Dermis blood vessel endothelial cell (primary cell): ENCODE results near the gene GLRX2. TPM values are rescaled to one million over a fixed set of nuclear protein-coding genes. Genes with fewer than 3 reads are reported as not detected.
"Not testable (repeated sequence)": the region's sequence is repeated elsewhere in the genome, so short reads cannot be mapped to it uniquely, and the experiment has no call there.

ENCODE experiments used
- DNase-seq: peaks from one replicate; pipeline ENCODE4 v3.0.0; 2010
- total RNA-seq: library from RNA; depleted of rRNA; stranded (reverse); fragments of >200 nt; gene quantifications from 2 replicates; pipeline ENCODE4 v1.2.3, GENCODE V29; 2014

The GLRX2 gene
- 13.2 and 14.1 TPM in 2 replicates for total RNA-seq

GRCh38 chr1:193104907-193105820 lies at the start of gene GLRX2:
Gene GLRX2, minus strand, starts transcription at chr1:193105414. Its CDS starts 32 bp downstream, at chr1:193105382.
- peak; percentile 90 for DNase-seq

- no peak for DNase-seq
Observed at GRCh38 chr1:193144999-193145398, 39.8 kb upstream of the GLRX2 start.

GRCh38 chr1:193144361-193144938 lies 39.2 kb upstream of the GLRX2 start:
- no peak for DNase-seq

- peak; percentile 47 for DNase-seq
Observed at GRCh38 chr1:193143285-193143684, 38.1 kb upstream of the GLRX2 start.

- DNase-seq: no peak
Observed at GRCh38 chr1:193142409-193142808, 37.2 kb upstream of the GLRX2 start.

GRCh38 chr1:193141804-193142203 lies 36.6 kb upstream of the GLRX2 start:
- no peak for DNase-seq

GRCh38 chr1:193140254-193140653 lies 35.0 kb upstream of the GLRX2 start:
- DNase-seq: no peak

GRCh38 chr1:193131266-193131860 lies 26.1 kb upstream of the GLRX2 start:
- DNase-seq: no peak

GRCh38 chr1:193125369-193125768 lies 20.2 kb upstream of the GLRX2 start:
- DNase-seq: no peak

- no peak for DNase-seq
Observed at GRCh38 chr1:193123751-193124150, 18.5 kb upstream of the GLRX2 start.

GRCh38 chr1:193121616-193122593 lies 16.7 kb upstream of the GLRX2 start, which contains the start of gene CDC73:
Gene CDC73, plus strand, starts transcription at chr1:193122031. Its CDS starts 170 bp downstream, at chr1:193122201.
- DNase-seq: peak; percentile 98

- no peak for DNase-seq
Observed at GRCh38 chr1:193120604-193121166, 15.5 kb upstream of the GLRX2 start.

- DNase-seq: no peak
Observed at GRCh38 chr1:193118803-193119730, 13.9 kb upstream of the GLRX2 start.

GRCh38 chr1:193118194-193118593 lies 13.0 kb upstream of the GLRX2 start:
- no peak for DNase-seq

- not testable (repeated sequence) for DNase-seq
Observed at GRCh38 chr1:193117167-193117566, 12.0 kb upstream of the GLRX2 start.

- peak; percentile 85 for DNase-seq
Observed at GRCh38 chr1:193115629-193116227, 10.5 kb upstream of the GLRX2 start.

GRCh38 chr1:193114485-193115095 lies 9.4 kb upstream of the GLRX2 start:
- DNase-seq: no peak

GRCh38 chr1:193113992-193114332 lies 8.7 kb upstream of the GLRX2 start:
- DNase-seq: no peak

- no peak for DNase-seq
Observed at GRCh38 chr1:193113258-193113991, 8.2 kb upstream of the GLRX2 start.
